Body of pancreas (tissue), 4 donors: ENCODE measurements around the gene SLC41A3. TPM values are rescaled to one million over a fixed set of nuclear protein-coding genes. Genes with fewer than 3 reads are reported as not detected.

Experiments used
- ATAC-seq: fragments of 150-250 bp; one replicate; pipeline ENCODE4 v1.9.1; 2016
- DNase-seq, 4 donors: peaks; one replicate each; pipeline ENCODE4 v3.0.0-alpha.2; 2019
- H3K27ac ChIP-seq, 4 donors: fragments of 200-600 bp; sonication (generic); 1 replicate in 3 of 4; 2 replicates in 1 of 4; pipeline versions ENCODE4 v1.5.1 to v1.6.1; 2016 to 2019; ENCODE audit warnings: mild to moderate bottlenecking in 1 of 4, mixed read lengths in 1 of 4, moderate library complexity in 1 of 4
- H3K27me3 ChIP-seq, 2 donors: fragments of 200-600 bp; sonication (generic); one replicate each; pipeline ENCODE4 v1.6.0; 2016; ENCODE audit warnings: mild to moderate bottlenecking in 1 of 2
- H3K36me3 ChIP-seq, 2 donors: fragments of 200-600 bp; sonication (generic); replicated peaks in 1 of 2; 2 replicates each; pipeline ENCODE4 v1.5.1; 2016; ENCODE audit warnings: low read depth in 2 of 2; ENCODE audit not compliant: insufficient read depth in 1 of 2
- H3K4me1 ChIP-seq: fragments of 200-600 bp; sonication (generic); one replicate; pipeline ENCODE4 v1.6.0; 2016
- H3K4me3 ChIP-seq, 2 donors: fragments of 200-600 bp; sonication (generic); 1 replicate in 1 of 2; 2 replicates in 1 of 2; pipeline ENCODE4 v1.5.1; 2016 to 2019
- H3K9me3 ChIP-seq, 3 donors: fragments of 200-600 bp; sonication (generic); 1 replicate in 2 of 3; 2 replicates in 1 of 3; pipeline ENCODE4 v1.5.1; 2016
- POLR2A ChIP-seq, 3 donors: fragments of 450-650 bp; IDR thresholded peaks; one replicate each; pipeline ENCODE4 v1.6.1; 2016; ENCODE audit warnings: antibody characterized with exemption in 3 of 3, mild to moderate bottlenecking in 2 of 3
- WGBS, 2 donors: methylation state at CpG; one replicate each; pipeline ENCODE4 v1.1.5; 2017; 5-methylcytosine and 5-hydroxymethylcytosine counted together
- intact Hi-C: fragments of 100-400 bp; cut with DNase I; formaldehyde crosslinking; loops from one replicate; pipeline ENCODE4 v1.15.1; 2023
- total RNA-seq, 2 donors: library from RNA; depleted of rRNA; stranded (reverse); fragments of >200 nt; gene quantifications; one replicate each; pipeline ENCODE4 v1.1.0, GENCODE V29; 2016
- TF ChIP-seq, protein P1 (sequence below), 7 experiments: fragments of 450-650 bp in 4 of 7; fragments of 200-600 bp in 3 of 7; sonication (generic) in 3 of 7; IDR thresholded peaks; one replicate each; pipeline ENCODE4 v1.5.1; 2016 to 2019; ENCODE audit warnings: antibody characterized with exemption in 7 of 7

SLC41A3 gene
- total RNA-seq, 2 donors from 2014 or later: 27.4 to 41.0 TPM

DNA sequence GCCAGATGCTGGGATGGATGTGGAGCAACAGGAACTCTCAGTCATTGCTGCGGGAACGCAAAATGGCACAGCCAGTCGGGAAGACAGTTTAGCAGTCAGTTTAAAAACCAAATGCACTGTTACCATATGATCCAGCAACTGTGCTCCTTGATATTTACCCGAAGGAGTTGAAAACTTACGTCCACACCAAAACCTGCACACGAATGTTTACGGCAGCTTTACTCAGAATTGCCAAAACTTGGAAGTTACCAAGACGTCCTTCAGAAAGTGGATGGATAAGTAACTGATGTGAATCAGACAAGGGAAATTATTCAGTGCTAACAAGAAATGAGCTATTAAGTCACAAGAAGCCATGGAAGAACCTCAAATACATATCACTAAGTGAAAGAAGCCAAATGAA lies 36.1 kb upstream of the SLC41A3 start:
- Histone ChIP-seq H3K4me3 (no peak overlapping the region), H3K36me3 (peaks cover 4 to 5% of the 10 kb centered on the region in 2 donors), H3K27me3 (no peaks in the 10 kb centered on the region), H3K4me1 (no peaks in the 10 kb centered on the region), H3K27ac (no peak overlapping the region), H3K9me3 (no peaks in the 10 kb centered on the region)
- 92 to 94% methylated on average over 8 of the region's 8 CpGs for WGBS, 2 donors
- ATAC-seq (no peak), DNase-seq (no peak)
- TF ChIP-seq, protein P1, sequence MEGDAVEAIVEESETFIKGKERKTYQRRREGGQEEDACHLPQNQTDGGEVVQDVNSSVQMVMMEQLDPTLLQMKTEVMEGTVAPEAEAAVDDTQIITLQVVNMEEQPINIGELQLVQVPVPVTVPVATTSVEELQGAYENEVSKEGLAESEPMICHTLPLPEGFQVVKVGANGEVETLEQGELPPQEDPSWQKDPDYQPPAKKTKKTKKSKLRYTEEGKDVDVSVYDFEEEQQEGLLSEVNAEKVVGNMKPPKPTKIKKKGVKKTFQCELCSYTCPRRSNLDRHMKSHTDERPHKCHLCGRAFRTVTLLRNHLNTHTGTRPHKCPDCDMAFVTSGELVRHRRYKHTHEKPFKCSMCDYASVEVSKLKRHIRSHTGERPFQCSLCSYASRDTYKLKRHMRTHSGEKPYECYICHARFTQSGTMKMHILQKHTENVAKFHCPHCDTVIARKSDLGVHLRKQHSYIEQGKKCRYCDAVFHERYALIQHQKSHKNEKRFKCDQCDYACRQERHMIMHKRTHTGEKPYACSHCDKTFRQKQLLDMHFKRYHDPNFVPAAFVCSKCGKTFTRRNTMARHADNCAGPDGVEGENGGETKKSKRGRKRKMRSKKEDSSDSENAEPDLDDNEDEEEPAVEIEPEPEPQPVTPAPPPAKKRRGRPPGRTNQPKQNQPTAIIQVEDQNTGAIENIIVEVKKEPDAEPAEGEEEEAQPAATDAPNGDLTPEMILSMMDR (IDR thresholded peaks at IDR 0.05): no peak
- TF ChIP-seq POLR2A (IDR thresholded peaks at IDR 0.05): no peak
- intact Hi-C loops: no loop called here

DNA sequence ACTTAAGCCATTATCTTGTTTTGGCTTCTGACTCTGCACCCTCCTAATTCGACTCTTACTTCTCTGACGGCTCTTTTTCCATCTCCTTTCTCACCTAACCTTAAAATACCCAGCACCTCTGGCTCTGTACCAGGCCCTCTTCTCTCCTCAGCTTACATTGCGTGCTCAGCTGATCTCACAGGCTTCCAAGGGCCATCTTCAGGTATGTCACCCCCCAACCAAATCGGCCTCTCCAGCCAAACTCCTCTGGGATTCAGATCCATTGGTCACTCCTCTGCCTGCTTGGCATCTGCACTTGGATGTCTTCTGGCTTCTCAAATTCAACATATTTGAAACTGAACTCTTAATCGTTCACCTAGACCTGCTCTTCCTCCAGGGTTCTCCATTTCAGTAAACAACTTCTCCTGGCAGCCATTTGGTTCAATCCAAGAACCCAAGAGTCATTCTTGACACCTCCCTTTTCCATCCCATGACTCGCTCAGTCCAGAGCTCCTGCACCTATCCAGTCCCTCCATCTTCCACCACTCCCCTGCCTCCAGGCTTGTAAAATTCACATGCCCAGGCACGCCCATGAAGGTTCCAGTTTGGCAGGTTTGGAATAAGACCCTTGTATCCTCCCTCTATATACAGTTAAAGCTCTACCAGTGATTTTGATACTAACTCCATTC lies 35.2 kb upstream of the SLC41A3 start:
- no peak for ATAC-seq

DNA sequence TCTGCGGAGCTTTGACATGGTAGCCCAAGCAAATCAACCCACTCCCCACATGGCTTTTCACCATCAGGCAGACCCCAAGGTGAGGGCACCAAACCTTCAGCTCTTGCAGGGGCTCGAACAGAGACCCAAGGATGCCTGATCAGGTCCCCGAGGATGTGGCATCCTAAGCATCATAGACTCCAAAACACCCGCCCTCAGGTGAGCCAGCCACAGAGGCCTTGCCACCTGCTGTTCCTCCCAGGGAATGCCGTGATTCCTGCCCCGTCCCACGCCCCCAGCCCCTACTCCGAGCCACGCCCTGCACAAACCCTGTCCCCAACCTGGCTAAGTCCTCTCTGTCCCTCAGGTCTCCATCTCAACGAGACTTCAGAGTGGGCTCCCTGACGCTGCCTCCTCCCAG lies 34.7 kb upstream of the SLC41A3 start:
- intact Hi-C loops: no loop called here
- H3K4me1 ChIP-seq: no peaks in the 10 kb centered on the region
- no peak overlapping the region for H3K27ac ChIP-seq
- DNase-seq (peak in 3 of 4 donors; percentile 2 to 8 (median 5)), ATAC-seq (no peak)
- H3K27me3 ChIP-seq: no peaks in the 10 kb centered on the region
- no peaks in the 10 kb centered on the region for H3K9me3 ChIP-seq
- TF ChIP-seq, protein P1 (IDR thresholded peaks at IDR 0.05): no peak
- TF ChIP-seq POLR2A (IDR thresholded peaks at IDR 0.05): no peak
- WGBS, 2 donors: 74 to 83% methylated on average over 7 to 11 of the region's 11 CpGs
- H3K4me3 ChIP-seq: no peak overlapping the region
- H3K36me3 ChIP-seq: peaks cover 4 to 5% of the 10 kb centered on the region in 2 donors

More for the DNA sequence above, 35.2 kb upstream of the SLC41A3 start:
- peaks cover 4 to 5% of the 10 kb centered on the region in 2 donors for H3K36me3 ChIP-seq
- peak in 2 of 4 donors; percentile 2 to 3 for DNase-seq
- intact Hi-C loops: no loop called here
- no peaks in the 10 kb centered on the region for H3K27me3 ChIP-seq
- H3K9me3 ChIP-seq: no peaks in the 10 kb centered on the region
- WGBS, 2 donors: 82 to 87% methylated on average over 7 of the region's 7 CpGs
- TF ChIP-seq POLR2A (IDR thresholded peaks at IDR 0.05): no peak
- TF ChIP-seq, protein P1 (IDR thresholded peaks at IDR 0.05): no peak
- H3K4me1 ChIP-seq: no peaks in the 10 kb centered on the region
- H3K27ac ChIP-seq: no peak overlapping the region
- no peak overlapping the region for H3K4me3 ChIP-seq

DNA sequence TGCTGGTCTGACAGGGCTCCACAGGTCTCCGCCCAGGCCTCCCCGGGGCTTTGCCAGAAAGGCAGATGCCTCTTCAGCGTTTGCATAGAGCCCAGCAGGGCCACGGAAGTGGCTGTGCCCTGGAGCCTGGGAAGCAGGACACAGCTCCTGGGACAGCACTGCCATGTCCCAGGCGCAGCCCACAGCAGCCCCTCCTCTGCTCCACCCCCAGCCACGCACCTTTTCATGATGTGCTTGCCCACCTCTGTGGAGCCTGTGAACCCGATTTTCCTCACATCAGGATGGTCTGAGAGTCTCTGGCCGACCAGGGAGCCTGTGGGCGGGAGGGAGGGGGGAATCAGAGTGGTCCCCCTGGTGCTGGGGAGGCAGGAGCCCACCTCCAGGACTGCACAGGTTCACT lies 33.9 kb upstream of the SLC41A3 start:
- Histone ChIP-seq H3K4me1 (no peaks in the 10 kb centered on the region), H3K27ac (no peak overlapping the region), H3K27me3 (no peaks in the 10 kb centered on the region), H3K9me3 (no peaks in the 10 kb centered on the region), H3K4me3 (no peak overlapping the region), H3K36me3 (peaks cover 4 to 5% of the 10 kb centered on the region in 2 donors)
- no peak for ATAC-seq
- 74 to 84% methylated on average over 6 to 8 of the region's 9 CpGs for WGBS, 2 donors
- DNase-seq: peak in 1 of 4 donors; percentile 4
- TF ChIP-seq, protein P1 (IDR thresholded peaks at IDR 0.05): no peak
- no peak for TF ChIP-seq POLR2A (IDR thresholded peaks at IDR 0.05)
- intact Hi-C loops: no loop called here

DNA sequence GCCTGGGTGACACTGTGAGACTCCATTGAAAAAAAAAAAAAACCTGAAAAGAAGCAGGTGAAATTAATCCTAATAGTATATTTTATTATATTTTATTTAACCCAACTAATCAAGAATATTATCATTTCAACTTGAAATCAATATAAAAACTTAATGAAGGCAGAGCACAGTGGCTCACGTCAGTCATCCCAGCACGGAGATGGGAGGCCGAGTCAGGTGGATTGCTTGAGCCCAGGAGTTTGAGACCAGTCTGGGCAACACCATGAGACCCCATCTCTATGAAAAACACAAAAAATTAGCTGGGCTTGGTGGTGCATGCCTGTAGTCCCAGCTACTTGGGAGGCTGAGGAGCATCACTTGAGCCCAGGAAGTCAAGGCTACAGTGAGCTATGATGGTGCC lies 33.3 kb upstream of the SLC41A3 start:
- peaks cover 4 to 5% of the 10 kb centered on the region in 2 donors for H3K36me3 ChIP-seq
- H3K27ac ChIP-seq: no peak overlapping the region
- TF ChIP-seq POLR2A (IDR thresholded peaks at IDR 0.05): no peak
- TF ChIP-seq, protein P1 (IDR thresholded peaks at IDR 0.05): no peak
- no peak overlapping the region for H3K4me3 ChIP-seq
- H3K4me1 ChIP-seq: no peaks in the 10 kb centered on the region
- no peaks in the 10 kb centered on the region for H3K27me3 ChIP-seq
- H3K9me3 ChIP-seq: no peaks in the 10 kb centered on the region
- WGBS, 2 donors: 96 to 99% methylated on average over 3 of the region's 3 CpGs
- DNase-seq: no peak
- no peak for ATAC-seq
- intact Hi-C loops: no loop called here
